GM18519 (cell line): ENCODE measurements around the gene FBXO47.
"Not testable (repeated sequence)": the region's sequence is repeated elsewhere in the genome, so short reads cannot be mapped to it uniquely, and the experiment has no call there.

Experiments used
- ATAC-seq: cut with Tn5 transposase; IDR thresholded peaks from one replicate; pipeline ENCODE4 v1.9.1; 2021; ENCODE audit warnings: mild to moderate bottlenecking, moderate library complexity; ENCODE audit not compliant: unreplicated experiment, low FRiP score

Gene FBXO47

GRCh38 chr17:38922538-38923297, 44.5 kb downstream of the FBXO47 start:
- ATAC-seq, result no peak

- ATAC-seq, result no peak
These were observed 45.3 kb downstream of the FBXO47 start for GRCh38 chr17:38921756-38922411.

- ATAC-seq, result no peak
These were observed 46.6 kb downstream of the FBXO47 start for GRCh38 chr17:38920374-38921291.

GRCh38 chr17:38919316-38920078, 47.7 kb downstream of the FBXO47 start:
- ATAC-seq, result no peak

- ATAC-seq, result no peak
These were observed 48.3 kb downstream of the FBXO47 start for GRCh38 chr17:38918916-38919315.

- ATAC-seq, result no peak
These were observed 48.9 kb downstream of the FBXO47 start for GRCh38 chr17:38918129-38918913.

GRCh38 chr17:38917259-38917658, 49.9 kb downstream of the FBXO47 start:
- ATAC-seq, result no peak

- ATAC-seq, result no peak
These were observed 50.4 kb downstream of the FBXO47 start for GRCh38 chr17:38916771-38917170.

DNA sequence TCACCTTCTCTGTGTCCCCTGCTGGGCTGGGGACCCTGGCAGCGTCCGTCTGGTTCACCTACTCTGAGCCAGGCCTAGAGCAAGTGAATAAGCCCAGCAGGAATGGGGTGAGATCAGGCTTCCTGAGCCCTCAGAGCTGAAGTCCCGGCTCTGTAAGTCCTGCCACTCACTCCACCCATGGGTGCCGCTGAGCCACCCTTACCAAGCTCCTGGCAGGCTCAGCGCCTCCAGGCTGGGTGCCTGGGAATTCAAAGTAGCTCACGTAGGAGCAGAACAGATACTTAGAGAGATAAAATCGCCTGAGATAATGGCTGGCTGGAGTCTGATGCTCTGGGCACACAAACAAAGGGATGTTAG, 51.6 kb downstream of the FBXO47 start:
- ATAC-seq, result no peak

DNA sequence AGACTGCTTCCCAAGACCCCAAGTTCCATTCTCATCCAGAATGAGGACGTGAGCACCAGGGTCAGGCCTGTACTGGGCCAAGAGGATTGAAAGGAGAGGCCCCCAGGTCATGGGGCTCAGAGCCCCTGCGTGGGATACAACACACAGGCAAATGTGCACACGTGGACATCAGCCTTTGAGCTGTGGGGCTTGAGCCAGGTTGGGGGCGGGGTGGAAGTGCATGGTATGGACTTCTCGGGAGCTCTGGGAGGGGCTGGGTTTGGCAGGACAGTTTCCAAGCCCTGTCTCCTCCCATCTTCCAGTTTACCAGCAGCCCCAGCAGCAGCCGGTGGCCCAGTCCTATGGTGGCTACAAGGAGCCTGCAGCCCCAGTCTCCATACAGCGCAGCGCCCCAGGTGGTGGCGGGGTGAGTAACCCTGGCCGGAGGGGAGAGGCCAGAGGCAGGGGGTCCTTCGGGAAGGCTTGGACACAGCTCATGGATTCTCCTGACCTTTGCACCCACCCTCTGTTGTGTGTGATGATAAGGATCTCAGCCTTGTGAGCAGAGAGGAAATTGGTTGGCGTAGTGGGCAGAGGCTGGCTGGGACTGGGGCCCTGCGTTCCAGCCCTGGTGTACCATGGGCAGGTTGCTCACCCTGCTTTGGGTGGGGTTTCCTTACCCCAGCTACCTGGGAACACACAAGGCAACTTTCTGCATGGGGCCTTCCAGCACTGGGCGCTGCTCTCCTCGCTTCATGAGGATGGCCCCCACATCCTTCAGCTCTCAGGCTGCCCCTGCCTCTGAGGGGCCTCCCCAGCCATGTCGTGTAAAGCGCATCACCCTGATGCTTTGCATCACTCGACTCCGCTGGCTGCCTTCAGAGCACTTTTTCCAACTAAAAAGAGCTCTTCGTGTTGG, 52.2 kb downstream of the FBXO47 start:
- no peak for ATAC-seq

- no peak for ATAC-seq
These were observed 54.9 kb downstream of the FBXO47 start for GRCh38 chr17:38912221-38912813.

- not testable (repeated sequence) for ATAC-seq
These were observed 55.5 kb downstream of the FBXO47 start for GRCh38 chr17:38911731-38912081.

- ATAC-seq, result no peak
These were observed 56.0 kb downstream of the FBXO47 start for GRCh38 chr17:38911081-38911730.

GRCh38 chr17:38910325-38910724, 56.9 kb downstream of the FBXO47 start:
- ATAC-seq, result no peak

DNA sequence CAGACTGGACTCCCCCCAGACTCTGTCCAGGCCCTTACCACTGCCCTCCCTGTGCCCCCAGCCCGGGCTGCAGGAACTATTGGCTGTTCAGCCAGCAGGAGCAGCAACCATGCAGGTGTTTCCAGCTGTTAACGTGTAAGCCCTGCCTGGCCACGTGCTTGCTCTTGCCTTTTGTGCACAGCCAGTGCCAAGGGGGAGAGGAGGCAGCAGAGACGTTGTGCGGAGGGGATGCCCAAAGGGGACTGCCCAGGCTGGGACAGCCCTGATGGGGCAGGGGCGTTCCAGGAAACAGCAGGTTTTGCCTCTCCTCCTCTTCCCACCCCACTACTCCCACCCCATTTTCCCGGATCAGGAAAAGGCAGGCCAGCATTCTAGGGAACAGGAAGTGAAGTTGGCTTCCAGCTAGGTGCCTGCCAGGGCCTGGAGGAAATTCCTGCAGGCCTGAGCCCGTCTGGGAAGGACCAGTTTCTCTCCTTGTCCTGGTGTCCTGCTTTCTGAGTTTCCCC, 58.5 kb downstream of the FBXO47 start:
- no peak for ATAC-seq

GRCh38 chr17:38907930-38908675, 59.1 kb downstream of the FBXO47 start:
- ATAC-seq, result no peak
